ENCODE data around the gene SLC6A17. TPM values are rescaled to one million over a fixed set of nuclear protein-coding genes. Genes with fewer than 3 reads are reported as not detected.

The SLC6A17 gene
- total RNA-seq, 1 donor from 2014 or later = not detected

- Histone ChIP-seq H3K9me3 (no peaks in the 10 kb centered on the region), H3K36me3 (no peaks in the 10 kb centered on the region), H3K4me3 (no peak overlapping the region), H3K4me1 (peaks cover 3% of the 10 kb centered on the region), H3K27ac (no peak overlapping the region), H3K27me3 (ENCODE audit: low read depth) (no peaks in the 10 kb centered on the region)
- ATAC-seq (no peak), DNase-seq (no peak)
- intact Hi-C loops (cut with DNase I) = no loop called here
- TF ChIP-seq, protein P1, sequence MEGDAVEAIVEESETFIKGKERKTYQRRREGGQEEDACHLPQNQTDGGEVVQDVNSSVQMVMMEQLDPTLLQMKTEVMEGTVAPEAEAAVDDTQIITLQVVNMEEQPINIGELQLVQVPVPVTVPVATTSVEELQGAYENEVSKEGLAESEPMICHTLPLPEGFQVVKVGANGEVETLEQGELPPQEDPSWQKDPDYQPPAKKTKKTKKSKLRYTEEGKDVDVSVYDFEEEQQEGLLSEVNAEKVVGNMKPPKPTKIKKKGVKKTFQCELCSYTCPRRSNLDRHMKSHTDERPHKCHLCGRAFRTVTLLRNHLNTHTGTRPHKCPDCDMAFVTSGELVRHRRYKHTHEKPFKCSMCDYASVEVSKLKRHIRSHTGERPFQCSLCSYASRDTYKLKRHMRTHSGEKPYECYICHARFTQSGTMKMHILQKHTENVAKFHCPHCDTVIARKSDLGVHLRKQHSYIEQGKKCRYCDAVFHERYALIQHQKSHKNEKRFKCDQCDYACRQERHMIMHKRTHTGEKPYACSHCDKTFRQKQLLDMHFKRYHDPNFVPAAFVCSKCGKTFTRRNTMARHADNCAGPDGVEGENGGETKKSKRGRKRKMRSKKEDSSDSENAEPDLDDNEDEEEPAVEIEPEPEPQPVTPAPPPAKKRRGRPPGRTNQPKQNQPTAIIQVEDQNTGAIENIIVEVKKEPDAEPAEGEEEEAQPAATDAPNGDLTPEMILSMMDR (IDR thresholded peaks at IDR 0.05) = no peak
Measured at GRCh38 chr1:110197905-110198629, 47.8 kb downstream of the SLC6A17 start.

GRCh38 chr1:110198746-110199145 lies 48.5 kb downstream of the SLC6A17 start:
- DNase-seq = no peak
- ATAC-seq = no peak
- intact Hi-C loops (cut with DNase I) = no loop called here
- Histone ChIP-seq H3K4me3 (no peak overlapping the region), H3K36me3 (no peaks in the 10 kb centered on the region), H3K27me3 (ENCODE audit: low read depth) (no peaks in the 10 kb centered on the region), H3K4me1 (peaks cover 8% of the 10 kb centered on the region), H3K9me3 (no peaks in the 10 kb centered on the region), H3K27ac (no peak overlapping the region)
- TF ChIP-seq, protein P1 (IDR thresholded peaks at IDR 0.05) = no peak

DNA sequence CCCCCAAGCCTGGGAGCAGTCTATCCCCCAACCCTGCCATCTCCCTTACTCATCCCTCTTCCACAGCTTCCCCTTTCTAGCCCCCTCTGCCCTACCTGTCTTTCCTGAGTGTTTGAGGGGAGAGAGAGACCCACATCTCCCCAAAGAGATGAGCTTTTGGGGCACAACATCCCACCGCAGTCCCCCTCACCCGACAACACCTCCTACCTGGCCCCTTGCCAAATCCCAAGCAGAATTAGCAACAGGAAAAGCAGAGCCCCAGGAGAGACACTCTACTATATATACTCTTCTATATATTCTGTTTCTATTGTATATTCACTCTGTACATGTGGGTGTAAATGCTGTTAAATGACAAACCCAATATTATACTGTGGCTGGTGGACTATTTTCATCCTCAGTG lies 49.9 kb downstream of the SLC6A17 start:
- ATAC-seq = no peak
- intact Hi-C loops (cut with DNase I) = no loop called here

DNA sequence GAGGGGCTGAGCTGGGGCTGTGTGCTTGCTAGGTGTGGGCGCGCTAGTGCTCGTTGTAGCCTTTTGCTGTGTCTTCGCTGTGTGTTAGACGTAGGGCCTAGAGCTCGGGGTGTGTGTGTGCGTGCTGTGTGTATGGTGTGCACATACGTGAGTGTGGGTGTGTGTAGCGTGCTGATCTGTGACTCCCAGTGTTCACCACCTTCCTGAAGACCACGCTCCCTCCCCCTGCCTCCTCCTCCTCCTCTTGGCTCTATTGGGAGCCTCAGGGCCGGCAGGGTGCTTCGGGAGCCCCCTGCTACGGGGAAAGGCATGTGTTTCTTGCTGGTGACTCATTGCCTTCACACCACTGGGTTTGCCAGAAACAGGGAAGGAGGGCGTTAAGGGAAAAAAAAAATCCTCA lies 50.4 kb downstream of the SLC6A17 start:
- intact Hi-C loops (cut with DNase I) = no loop called here
- H3K9me3 ChIP-seq = no peaks in the 10 kb centered on the region
- ATAC-seq (no peak), DNase-seq (no peak)
- H3K27ac ChIP-seq = no peak overlapping the region
- H3K36me3 ChIP-seq = no peaks in the 10 kb centered on the region
- H3K4me1 ChIP-seq = peaks cover 8% of the 10 kb centered on the region
- no peaks in the 10 kb centered on the region for H3K27me3 ChIP-seq (ENCODE audit: low read depth)
- H3K4me3 ChIP-seq = no peak overlapping the region
- TF ChIP-seq, protein P1 (IDR thresholded peaks at IDR 0.05) = no peak

More for the DNA sequence above, 49.9 kb downstream of the SLC6A17 start:
- no peaks in the 10 kb centered on the region for H3K27me3 ChIP-seq (ENCODE audit: low read depth)
- no peak overlapping the region for H3K27ac ChIP-seq
- TF ChIP-seq, protein P1 (IDR thresholded peaks at IDR 0.05) = no peak
- DNase-seq = no peak
- no peak overlapping the region for H3K4me3 ChIP-seq
- H3K36me3 ChIP-seq = no peaks in the 10 kb centered on the region
- H3K4me1 ChIP-seq = peaks cover 8% of the 10 kb centered on the region
- no peaks in the 10 kb centered on the region for H3K9me3 ChIP-seq

DNA sequence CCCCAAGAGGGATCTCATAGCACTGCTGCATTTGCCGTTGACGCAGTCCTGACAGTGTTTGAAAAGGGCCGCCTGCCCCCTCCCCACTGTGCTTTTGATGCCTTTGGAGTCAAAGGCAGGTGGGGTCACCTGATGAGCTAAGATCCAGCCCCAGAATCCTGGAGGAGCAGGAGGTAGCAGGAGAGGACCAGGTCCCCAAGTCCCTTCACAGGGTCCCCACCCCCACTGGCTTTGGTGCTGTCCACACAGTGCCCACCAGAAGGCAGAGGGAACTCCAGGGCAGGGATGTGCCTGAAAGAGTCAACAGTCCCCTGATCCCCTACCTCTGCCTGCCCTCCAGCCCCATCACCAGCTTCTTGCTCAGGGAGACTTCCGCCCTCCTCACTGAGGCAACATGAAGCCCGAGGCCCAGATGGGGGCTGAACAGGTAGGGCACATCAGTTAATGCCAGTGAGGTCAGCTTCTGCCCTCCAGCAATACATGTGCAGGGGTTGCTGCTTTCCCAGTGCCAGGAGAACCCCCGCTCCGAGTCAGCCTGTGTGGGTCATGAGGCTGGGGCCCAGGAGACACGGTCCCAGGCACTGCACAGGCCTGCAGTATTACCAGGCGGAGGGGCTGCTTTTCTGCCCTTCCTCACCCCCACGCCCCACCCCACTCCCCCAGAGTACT lies 51.0 kb downstream of the SLC6A17 start:
- Histone ChIP-seq H3K9me3 (no peaks in the 10 kb centered on the region), H3K36me3 (no peaks in the 10 kb centered on the region), H3K27me3 (ENCODE audit: low read depth) (no peaks in the 10 kb centered on the region), H3K4me1 (peaks cover 8% of the 10 kb centered on the region), H3K4me3 (no peak overlapping the region), H3K27ac (no peak overlapping the region)
- intact Hi-C loops (cut with DNase I) = no loop called here
- no peak for ATAC-seq
- DNase-seq = no peak
- TF ChIP-seq, protein P1 (IDR thresholded peaks at IDR 0.05) = no peak
